ENCODE results near the gene ANXA8.
"Not testable (repeated sequence)": the region's sequence is repeated elsewhere in the genome, so short reads cannot be mapped to it uniquely, and the experiment has no call there.

DNA sequence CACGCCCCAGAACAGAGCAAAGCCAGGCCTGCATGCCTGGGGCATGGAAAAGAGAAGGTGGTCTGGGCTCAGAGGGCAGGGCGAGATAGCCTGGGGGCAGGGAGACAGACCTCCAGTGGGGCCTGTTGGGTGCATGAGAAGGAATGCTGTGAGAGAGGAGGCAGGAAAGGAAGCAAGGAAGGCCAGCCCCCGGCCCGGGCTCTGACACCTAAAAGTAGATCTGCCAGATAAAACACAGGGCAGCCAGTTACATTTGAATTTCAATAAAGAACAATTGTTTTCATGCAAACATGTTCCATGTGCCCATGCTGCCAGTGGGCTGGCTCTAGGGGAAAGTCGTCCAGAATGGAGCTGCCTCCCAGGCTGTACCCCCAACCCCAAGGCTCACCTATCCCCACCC lies 5.8 kb downstream of the ANXA8 start:
- TF ChIP-seq, protein P1, sequence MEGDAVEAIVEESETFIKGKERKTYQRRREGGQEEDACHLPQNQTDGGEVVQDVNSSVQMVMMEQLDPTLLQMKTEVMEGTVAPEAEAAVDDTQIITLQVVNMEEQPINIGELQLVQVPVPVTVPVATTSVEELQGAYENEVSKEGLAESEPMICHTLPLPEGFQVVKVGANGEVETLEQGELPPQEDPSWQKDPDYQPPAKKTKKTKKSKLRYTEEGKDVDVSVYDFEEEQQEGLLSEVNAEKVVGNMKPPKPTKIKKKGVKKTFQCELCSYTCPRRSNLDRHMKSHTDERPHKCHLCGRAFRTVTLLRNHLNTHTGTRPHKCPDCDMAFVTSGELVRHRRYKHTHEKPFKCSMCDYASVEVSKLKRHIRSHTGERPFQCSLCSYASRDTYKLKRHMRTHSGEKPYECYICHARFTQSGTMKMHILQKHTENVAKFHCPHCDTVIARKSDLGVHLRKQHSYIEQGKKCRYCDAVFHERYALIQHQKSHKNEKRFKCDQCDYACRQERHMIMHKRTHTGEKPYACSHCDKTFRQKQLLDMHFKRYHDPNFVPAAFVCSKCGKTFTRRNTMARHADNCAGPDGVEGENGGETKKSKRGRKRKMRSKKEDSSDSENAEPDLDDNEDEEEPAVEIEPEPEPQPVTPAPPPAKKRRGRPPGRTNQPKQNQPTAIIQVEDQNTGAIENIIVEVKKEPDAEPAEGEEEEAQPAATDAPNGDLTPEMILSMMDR (conservative IDR thresholded peaks at IDR 0.05), result not testable (repeated sequence)
- TF ChIP-seq ZFX (IDR thresholded peaks at IDR 0.05), result not testable (repeated sequence)

All from C4-2B (cell line).